ENCODE results near the gene VILL.
A peak's percentile ranks its signal among the peaks of the same experiment; 100 is the strongest.
"Not testable (repeated sequence)": the region's sequence is repeated elsewhere in the genome, so short reads cannot be mapped to it uniquely, and the experiment has no call there.

The VILL gene

GRCh38 chr3:38029400-38030125 is 39.0 kb downstream of the VILL start, which contains the start of gene PLCD1:
PLCD1 (minus strand) TSS chr3:38029642; CDS start chr3:38029539, 103 bp downstream.
- Histone ChIP-seq H3K36me3 (ENCODE audit: control insufficient read depth, insufficient read depth, low read length) (no peaks in the 10 kb centered on the region), H3K9me3 (ENCODE audit: control insufficient read depth, insufficient read depth, low read length) (no peaks in the 10 kb centered on the region), H3K4me1 (ENCODE audit: control insufficient read depth, insufficient read depth, low read length) (peaks cover 12% of the 10 kb centered on the region), H3K27me3 (ENCODE audit: control insufficient read depth, insufficient read depth, low read length) (peaks cover 69% of the 10 kb centered on the region), H3K27ac (ENCODE audit: low read depth, low read length) (no peak within 1 kb of the TSS), H3K9ac (ENCODE audit: low read depth, low read length) (peak within 1 kb of the TSS; percentile 29; the same call in 1 of the 2 replicates), H3K4me3 (ENCODE audit: low read depth, low read length) (peak within 1 kb of the TSS; percentile 73)

GRCh38 chr3:38030126-38031021 is 39.8 kb downstream of the VILL start:
- Histone ChIP-seq H3K4me3 (ENCODE audit: low read depth, low read length) (peak overlapping the region; percentile 73), H3K27me3 (ENCODE audit: control insufficient read depth, insufficient read depth, low read length) (peaks cover 67% of the 10 kb centered on the region), H3K9ac (ENCODE audit: low read depth, low read length) (no peak overlapping the region; the same call in 1 of the 2 replicates)

GRCh38 chr3:38031022-38031994 is 40.7 kb downstream of the VILL start:
- H3K27ac ChIP-seq (ENCODE audit: low read depth, low read length): no peak overlapping the region
- H3K27me3 ChIP-seq (ENCODE audit: control insufficient read depth, insufficient read depth, low read length): peaks cover 58% of the 10 kb centered on the region
- H3K36me3 ChIP-seq (ENCODE audit: control insufficient read depth, insufficient read depth, low read length): no peaks in the 10 kb centered on the region
- 0 out of 2 replicates have a peak, but pooled peaks cover 4% of the 10 kb centered on the region for H3K4me1 ChIP-seq (ENCODE audit: control insufficient read depth, insufficient read depth, low read length)
- H3K9me3 ChIP-seq (ENCODE audit: control insufficient read depth, insufficient read depth, low read length): no peaks in the 10 kb centered on the region
- no peak overlapping the region for H3K4me3 ChIP-seq (ENCODE audit: low read depth, low read length)
- no peak overlapping the region for H3K9ac ChIP-seq (ENCODE audit: low read depth, low read length)

More at GRCh38 chr3:38030126-38031021, 39.8 kb downstream of the VILL start:
- no peaks in the 10 kb centered on the region for H3K9me3 ChIP-seq (ENCODE audit: control insufficient read depth, insufficient read depth, low read length)
- no peaks in the 10 kb centered on the region for H3K36me3 ChIP-seq (ENCODE audit: control insufficient read depth, insufficient read depth, low read length)
- no peak overlapping the region for H3K27ac ChIP-seq (ENCODE audit: low read depth, low read length)
- H3K4me1 ChIP-seq (ENCODE audit: control insufficient read depth, insufficient read depth, low read length): peaks cover 10% of the 10 kb centered on the region

GRCh38 chr3:38032328-38032865 is 41.8 kb downstream of the VILL start:
- no peak overlapping the region for H3K4me3 ChIP-seq (ENCODE audit: low read depth, low read length)
- no peaks in the 10 kb centered on the region for H3K36me3 ChIP-seq (ENCODE audit: control insufficient read depth, insufficient read depth, low read length)
- H3K4me1 ChIP-seq (ENCODE audit: control insufficient read depth, insufficient read depth, low read length): 0 out of 2 replicates have a peak, but pooled peaks cover 4% of the 10 kb centered on the region
- no peak overlapping the region for H3K27ac ChIP-seq (ENCODE audit: low read depth, low read length)
- H3K9ac ChIP-seq (ENCODE audit: low read depth, low read length): no peak overlapping the region
- H3K9me3 ChIP-seq (ENCODE audit: control insufficient read depth, insufficient read depth, low read length): no peaks in the 10 kb centered on the region
- peaks cover 47% of the 10 kb centered on the region for H3K27me3 ChIP-seq (ENCODE audit: control insufficient read depth, insufficient read depth, low read length)

DNA sequence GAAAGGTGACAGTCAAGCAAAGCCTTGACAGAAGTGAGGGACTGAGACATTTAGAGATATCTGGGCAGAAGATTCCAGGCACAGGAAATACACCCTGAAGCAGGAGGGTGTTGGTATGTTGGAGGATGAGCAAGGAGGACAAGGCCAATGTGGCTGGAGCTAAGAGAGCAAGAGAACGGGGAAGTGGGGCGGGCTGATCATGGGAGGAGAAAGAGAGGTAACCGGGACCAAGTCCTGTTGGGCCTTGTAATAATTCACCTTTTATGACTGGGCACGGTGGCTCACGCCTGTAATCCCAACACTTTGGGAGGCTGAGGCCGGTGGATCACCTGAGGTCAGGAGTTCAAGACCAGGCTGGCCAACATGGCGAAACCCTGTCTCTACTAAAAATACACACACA is 43.0 kb downstream of the VILL start:
- H3K9ac ChIP-seq (ENCODE audit: low read depth, low read length); H3K36me3 ChIP-seq (ENCODE audit: control insufficient read depth, insufficient read depth, low read length); H3K9me3 ChIP-seq (ENCODE audit: control insufficient read depth, insufficient read depth, low read length); H3K4me3 ChIP-seq (ENCODE audit: low read depth, low read length); H3K4me1 ChIP-seq (ENCODE audit: control insufficient read depth, insufficient read depth, low read length); H3K27ac ChIP-seq (ENCODE audit: low read depth, low read length): not testable (repeated sequence)
- H3K27me3 ChIP-seq (ENCODE audit: control insufficient read depth, insufficient read depth, low read length): peaks cover 36% of the 10 kb centered on the region

DNA sequence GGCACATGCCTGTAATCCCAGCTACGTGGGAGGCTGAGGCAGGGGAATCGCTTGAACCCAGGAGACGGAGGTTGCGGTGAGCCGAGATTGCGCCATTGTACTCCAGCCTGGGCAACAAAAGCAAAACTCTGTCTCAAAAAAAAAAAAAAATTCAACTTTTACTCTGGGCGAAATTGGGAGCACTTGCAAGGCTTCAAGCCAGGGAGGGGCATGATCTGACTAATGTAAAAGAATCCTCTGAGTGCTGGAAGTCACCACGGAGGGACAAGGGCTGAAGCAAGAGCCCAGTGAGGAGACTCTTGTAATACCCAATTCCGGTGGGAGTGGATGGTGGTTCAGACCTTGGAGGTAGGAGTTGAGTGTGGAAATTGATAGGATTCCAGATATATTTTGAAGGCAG is 43.7 kb downstream of the VILL start:
- H3K36me3 ChIP-seq (ENCODE audit: control insufficient read depth, insufficient read depth, low read length); H3K9me3 ChIP-seq (ENCODE audit: control insufficient read depth, insufficient read depth, low read length); H3K9ac ChIP-seq (ENCODE audit: low read depth, low read length); H3K4me3 ChIP-seq (ENCODE audit: low read depth, low read length); H3K4me1 ChIP-seq (ENCODE audit: control insufficient read depth, insufficient read depth, low read length); H3K27ac ChIP-seq (ENCODE audit: low read depth, low read length): not testable (repeated sequence)
- peaks cover 36% of the 10 kb centered on the region for H3K27me3 ChIP-seq (ENCODE audit: control insufficient read depth, insufficient read depth, low read length)

DNA sequence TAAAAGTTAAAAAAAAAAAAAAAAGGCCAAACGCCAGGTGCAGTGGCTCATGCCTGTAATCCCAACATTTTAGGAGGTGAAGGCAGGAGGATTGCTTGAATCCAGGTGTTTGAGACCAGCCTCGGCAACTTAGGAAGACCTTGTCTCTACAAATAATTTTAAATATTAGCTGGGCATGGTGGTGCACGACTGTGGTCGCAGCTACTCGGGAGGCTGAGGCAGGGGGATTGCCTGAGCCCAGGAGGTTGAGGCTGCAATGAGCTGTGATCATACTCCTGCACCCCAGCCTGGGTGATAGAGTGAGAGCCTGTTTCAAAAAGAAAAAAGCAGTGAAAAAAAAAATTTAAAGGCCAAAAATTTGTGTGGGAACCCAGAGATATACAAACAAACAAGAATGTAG is 45.7 kb downstream of the VILL start:
- no peak overlapping the region for H3K4me3 ChIP-seq (ENCODE audit: low read depth, low read length)
- H3K27me3 ChIP-seq (ENCODE audit: control insufficient read depth, insufficient read depth, low read length): peaks cover 33% of the 10 kb centered on the region
- H3K36me3 ChIP-seq (ENCODE audit: control insufficient read depth, insufficient read depth, low read length): no peaks in the 10 kb centered on the region
- no peak overlapping the region for H3K9ac ChIP-seq (ENCODE audit: low read depth, low read length)
- H3K9me3 ChIP-seq (ENCODE audit: control insufficient read depth, insufficient read depth, low read length): no peaks in the 10 kb centered on the region
- no peak overlapping the region for H3K27ac ChIP-seq (ENCODE audit: low read depth, low read length)
- peaks cover 9% of the 10 kb centered on the region for H3K4me1 ChIP-seq (ENCODE audit: control insufficient read depth, insufficient read depth, low read length)

DNA sequence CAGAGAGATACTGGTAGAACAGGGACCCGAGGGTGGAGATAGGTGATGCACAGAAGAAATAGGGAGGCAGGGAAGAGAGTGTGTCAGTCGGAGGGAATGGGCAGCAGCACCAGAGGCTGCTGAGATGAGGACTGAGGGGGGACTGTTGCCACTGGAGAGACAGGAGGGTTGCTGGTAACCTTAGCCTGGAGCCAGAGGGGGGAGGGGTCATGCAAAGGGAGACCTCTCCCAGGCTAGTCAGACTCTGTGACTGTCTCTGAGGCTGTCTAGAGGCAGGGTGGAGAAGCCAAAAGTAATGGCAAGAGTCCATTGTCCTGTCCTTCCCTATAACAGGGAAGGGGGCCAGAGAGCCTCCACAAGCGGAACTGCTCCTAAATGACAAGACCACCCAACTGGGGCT is 46.3 kb downstream of the VILL start:
- no peaks in the 10 kb centered on the region for H3K9me3 ChIP-seq (ENCODE audit: control insufficient read depth, insufficient read depth, low read length)
- no peaks in the 10 kb centered on the region for H3K36me3 ChIP-seq (ENCODE audit: control insufficient read depth, insufficient read depth, low read length)
- H3K27me3 ChIP-seq (ENCODE audit: control insufficient read depth, insufficient read depth, low read length): peaks cover 27% of the 10 kb centered on the region
- H3K9ac ChIP-seq (ENCODE audit: low read depth, low read length): no peak overlapping the region
- no peak overlapping the region for H3K27ac ChIP-seq (ENCODE audit: low read depth, low read length)
- H3K4me3 ChIP-seq (ENCODE audit: low read depth, low read length): no peak overlapping the region
- peaks cover 9% of the 10 kb centered on the region for H3K4me1 ChIP-seq (ENCODE audit: control insufficient read depth, insufficient read depth, low read length)

- Histone ChIP-seq H3K27ac (ENCODE audit: low read depth, low read length) (no peak overlapping the region), H3K4me1 (ENCODE audit: control insufficient read depth, insufficient read depth, low read length) (peaks cover 9% of the 10 kb centered on the region), H3K27me3 (ENCODE audit: control insufficient read depth, insufficient read depth, low read length) (peaks cover 23% of the 10 kb centered on the region), H3K4me3 (ENCODE audit: low read depth, low read length) (peak overlapping the region; percentile 80), H3K36me3 (ENCODE audit: control insufficient read depth, insufficient read depth, low read length) (no peaks in the 10 kb centered on the region), H3K9ac (ENCODE audit: low read depth, low read length) (no peak overlapping the region), H3K9me3 (ENCODE audit: control insufficient read depth, insufficient read depth, low read length) (no peaks in the 10 kb centered on the region)
These were observed 47.9 kb downstream of the VILL start for GRCh38 chr3:38038447-38038911.
